IgD-negative memory B cell (primary cell): ENCODE results near the gene NEU3. TPM values are rescaled to one million over a fixed set of nuclear protein-coding genes. Genes with fewer than 3 reads are reported as not detected.

ENCODE experiments used
- H3K27ac Mint-ChIP-seq, 3 donors: one replicate each; pipeline ENCODE4 v1.8.0; 2020 to 2022; ENCODE audit warnings: mild to moderate bottlenecking in 3 of 3, mixed read lengths in 3 of 3, moderate library complexity in 1 of 3
- H3K27me3 Mint-ChIP-seq: one replicate; pipeline ENCODE4 v1.8.0; 2021; ENCODE audit warnings: mixed read lengths
- H3K36me3 Mint-ChIP-seq: one replicate; pipeline ENCODE4 v1.8.0; 2020; ENCODE audit warnings: mild to moderate bottlenecking, mixed read lengths
- H3K4me1 Mint-ChIP-seq, 3 donors: one replicate each; pipeline ENCODE4 v1.8.0; 2020 to 2022; ENCODE audit warnings: mixed read lengths in 3 of 3, mild to moderate bottlenecking in 1 of 3
- H3K4me3 Mint-ChIP-seq, 4 donors: one replicate each; pipeline ENCODE4 v1.8.0; 2020 to 2022; ENCODE audit warnings: mild to moderate bottlenecking in 4 of 4, mixed read lengths in 4 of 4, moderate library complexity in 3 of 4
- H3K9me3 Mint-ChIP-seq, 3 donors: one replicate each; pipeline ENCODE4 v1.8.0; 2020 to 2021; ENCODE audit warnings: mixed read lengths in 3 of 3, mild to moderate bottlenecking in 1 of 3
- polyA plus RNA-seq: library from polyadenylated mRNA; unstranded; fragments of 300-500 nt; fragmentation: Illumina TruSeq; gene quantifications from one replicate; pipeline ENCODE4 v1.2.3, GENCODE V29; 2021

The NEU3 gene, protein sequence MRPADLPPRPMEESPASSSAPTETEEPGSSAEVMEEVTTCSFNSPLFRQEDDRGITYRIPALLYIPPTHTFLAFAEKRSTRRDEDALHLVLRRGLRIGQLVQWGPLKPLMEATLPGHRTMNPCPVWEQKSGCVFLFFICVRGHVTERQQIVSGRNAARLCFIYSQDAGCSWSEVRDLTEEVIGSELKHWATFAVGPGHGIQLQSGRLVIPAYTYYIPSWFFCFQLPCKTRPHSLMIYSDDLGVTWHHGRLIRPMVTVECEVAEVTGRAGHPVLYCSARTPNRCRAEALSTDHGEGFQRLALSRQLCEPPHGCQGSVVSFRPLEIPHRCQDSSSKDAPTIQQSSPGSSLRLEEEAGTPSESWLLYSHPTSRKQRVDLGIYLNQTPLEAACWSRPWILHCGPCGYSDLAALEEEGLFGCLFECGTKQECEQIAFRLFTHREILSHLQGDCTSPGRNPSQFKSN
- 0.89 TPM for polyA plus RNA-seq

DNA sequence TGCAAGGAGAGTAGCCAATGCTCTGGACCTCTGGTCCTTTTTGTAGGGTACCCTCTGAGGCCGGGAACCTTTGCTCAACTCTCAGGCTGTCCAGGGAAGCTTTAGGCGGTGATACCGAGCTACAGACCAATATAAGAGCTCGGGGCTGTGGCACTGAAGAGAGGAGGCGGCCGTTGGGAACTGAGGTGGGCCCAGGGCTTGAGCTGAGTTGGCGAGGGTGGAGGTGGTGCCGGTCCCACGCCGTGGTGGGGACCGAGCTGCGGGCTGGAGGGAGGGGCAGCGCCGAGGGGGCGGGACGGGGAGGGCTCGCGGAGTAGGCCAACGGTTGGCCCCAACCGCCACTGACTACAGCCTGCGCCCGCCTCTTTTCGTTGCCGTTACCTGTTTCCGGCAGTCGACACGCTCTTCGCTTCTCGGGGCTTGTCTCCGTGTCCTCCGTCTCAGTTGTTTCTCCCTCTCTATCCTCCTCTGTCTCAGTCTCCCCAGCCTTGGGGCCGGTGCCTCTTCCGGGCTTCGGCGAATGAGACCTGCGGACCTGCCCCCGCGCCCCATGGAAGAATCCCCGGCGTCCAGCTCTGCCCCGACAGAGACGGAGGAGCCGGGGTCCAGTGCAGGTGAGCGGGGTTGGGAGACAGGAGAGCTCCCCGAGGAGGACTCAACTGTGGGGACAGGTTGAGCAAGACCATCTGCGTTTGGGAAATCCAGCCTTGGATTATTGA, at the start of gene NEU3:
Gene NEU3 (plus strand): TSS at position 393 of the 719 bp plus-strand sequence. CDS start 128 bp downstream, at position 521.
- H3K27ac Mint-ChIP-seq, result peak within 1 kb of the TSS; percentile 84 to 88 (median 88)
- peaks cover 18 to 38% (median 33%) of the 10 kb centered on the region in 3 donors for H3K4me1 Mint-ChIP-seq
- H3K4me3 Mint-ChIP-seq, result peak within 1 kb of the TSS; percentile 94 to 99 (median 96)
- H3K36me3 Mint-ChIP-seq, result peaks cover 1% of the 10 kb centered on the region
- no peaks in the 10 kb centered on the region for H3K9me3 Mint-ChIP-seq
- H3K27me3 Mint-ChIP-seq, result no peaks in the 10 kb centered on the region

DNA sequence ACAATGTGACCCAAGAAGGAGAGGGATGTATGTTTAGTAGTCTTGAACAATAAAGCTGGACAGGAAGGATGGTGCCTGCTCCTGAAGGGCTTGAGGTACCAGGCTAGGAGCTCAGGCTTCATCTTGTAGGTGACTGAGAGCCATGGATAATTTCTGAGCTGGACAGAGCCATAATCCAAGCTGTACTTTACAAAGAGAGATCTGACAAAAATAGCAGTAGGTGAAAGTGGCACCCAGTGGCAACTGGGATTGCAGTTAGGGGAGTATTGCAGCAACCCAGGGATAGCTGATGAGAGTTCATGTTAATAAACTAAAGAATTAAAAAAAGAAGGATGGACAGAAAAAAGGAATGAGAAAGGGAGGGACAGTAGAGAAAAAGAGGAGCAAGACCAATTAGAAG, 47.2 kb upstream of the NEU3 start:
- Mint-ChIP-seq H3K27me3 (peaks cover 1% of the 10 kb centered on the region), H3K4me3 (no peak overlapping the region), H3K9me3 (no peaks in the 10 kb centered on the region), H3K36me3 (peaks cover 9% of the 10 kb centered on the region), H3K4me1 (peaks cover 0 to 23% (median 5%) of the 10 kb centered on the region in 3 donors), H3K27ac (no peak overlapping the region)

DNA sequence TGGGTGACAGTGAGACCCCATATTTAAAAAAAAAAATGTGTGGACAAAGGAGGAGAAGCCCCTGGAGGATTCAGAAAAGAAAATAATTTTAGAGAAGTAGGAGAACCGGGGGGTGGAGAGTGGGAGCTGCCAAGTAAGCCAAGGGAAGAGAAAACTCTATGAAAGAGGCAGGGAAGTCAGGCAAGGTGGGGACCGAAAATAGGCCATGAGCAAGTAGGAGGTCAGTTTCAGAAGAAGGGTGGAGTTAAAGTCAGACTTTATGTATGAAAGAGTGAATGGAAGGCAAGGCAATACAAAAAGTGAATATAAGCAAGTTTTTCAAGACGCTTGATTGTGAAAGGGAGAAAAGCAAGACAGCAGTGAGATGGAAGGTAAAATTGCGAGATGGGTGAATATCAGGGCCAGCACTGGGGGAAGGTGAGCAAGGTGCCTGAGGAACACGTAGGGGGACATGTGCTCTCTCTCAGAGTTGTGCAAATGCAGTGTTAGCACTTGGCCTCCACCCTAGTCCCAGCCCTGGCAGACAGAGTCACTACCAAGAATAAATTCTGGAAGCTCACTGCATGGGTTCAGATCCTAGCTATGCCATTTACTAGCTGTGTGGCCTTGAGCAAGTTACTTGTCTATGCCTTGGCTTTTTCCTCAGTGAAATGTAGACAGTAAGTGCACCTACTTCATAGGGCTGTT, 46.5 kb upstream of the NEU3 start:
- Mint-ChIP-seq H3K27ac (no peak overlapping the region), H3K4me3 (peak overlapping the region in 1 of 4 donors; percentile 15), H3K36me3 (peaks cover 9% of the 10 kb centered on the region), H3K9me3 (no peaks in the 10 kb centered on the region), H3K4me1 (peaks cover 0 to 26% (median 7%) of the 10 kb centered on the region in 3 donors), H3K27me3 (peaks cover 1% of the 10 kb centered on the region)

DNA sequence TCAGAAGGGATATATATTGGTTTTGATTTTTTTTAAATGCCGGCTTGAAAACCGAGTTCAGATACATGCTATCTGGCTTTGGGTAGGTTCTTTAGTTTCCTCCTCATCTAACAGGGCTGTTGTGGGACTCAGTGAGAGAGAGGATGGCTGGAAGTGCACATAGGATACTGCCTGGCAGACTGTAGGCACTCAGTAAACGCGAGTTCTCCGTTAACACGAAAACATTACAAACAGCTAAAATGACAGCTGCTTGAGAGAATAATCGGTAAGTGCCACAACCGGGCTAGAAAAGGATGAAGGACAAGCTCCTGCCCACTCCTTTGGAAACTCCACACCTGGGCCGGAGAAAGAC, 40.2 kb upstream of the NEU3 start:
- Mint-ChIP-seq H3K27ac (peak overlapping the region; percentile 95 to 99 (median 98)), H3K36me3 (peaks cover 4% of the 10 kb centered on the region), H3K4me1 (peaks cover 32 to 47% (median 39%) of the 10 kb centered on the region in 3 donors), H3K27me3 (no peaks in the 10 kb centered on the region), H3K4me3 (peak overlapping the region; percentile 95 to 98 (median 97)), H3K9me3 (no peaks in the 10 kb centered on the region)

DNA sequence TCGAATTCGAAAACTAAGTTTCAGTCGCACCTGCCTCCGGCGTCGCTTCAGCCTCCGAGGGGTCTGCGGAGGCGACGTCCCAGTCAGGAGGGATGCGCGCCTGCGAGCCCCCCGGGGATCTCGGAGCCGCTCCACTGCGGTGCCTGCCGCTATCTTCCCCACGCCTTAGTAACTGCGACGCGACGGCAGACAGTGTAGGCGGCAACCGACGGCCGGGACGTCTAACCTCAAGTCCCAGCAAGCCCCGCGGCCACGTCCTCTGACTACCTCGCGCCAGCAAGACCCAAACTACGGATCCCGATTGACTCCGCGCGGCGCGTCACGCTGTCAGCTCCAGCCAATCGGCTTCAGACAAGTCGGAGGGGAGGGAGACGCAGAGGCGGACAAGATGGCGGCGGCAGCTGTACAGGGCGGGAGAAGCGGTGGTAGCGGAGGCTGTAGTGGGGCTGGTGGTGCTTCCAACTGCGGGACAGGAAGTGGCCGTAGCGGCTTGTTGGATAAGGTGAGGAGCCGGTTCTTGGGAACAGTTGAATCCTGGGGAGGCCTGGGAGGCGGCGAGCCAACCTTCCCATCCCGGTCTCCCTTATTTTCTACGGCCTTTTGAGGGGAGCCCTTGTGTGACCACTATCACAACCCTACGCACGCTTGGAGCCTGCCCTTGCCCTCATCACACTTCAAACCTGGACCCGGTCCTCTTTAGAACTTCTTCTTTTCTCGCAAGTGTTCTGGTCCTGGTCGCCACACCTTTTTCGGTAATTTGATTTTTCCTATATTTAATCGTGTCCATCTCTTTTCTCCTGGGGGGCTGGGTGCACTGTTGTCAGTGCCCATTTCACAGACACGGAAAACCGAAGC, 39.6 kb upstream of the NEU3 start, which contains the start of the genes SPCS2 and XRRA1:
Gene SPCS2 (plus strand): TSS at position 369 of the 855 bp plus-strand sequence. CDS start 20 bp downstream, at position 389.
Gene XRRA1 (minus strand): TSS at position 194 of the 855 bp plus-strand sequence. CDS start 8,213 bp downstream, outside the sequence.
- H3K36me3 Mint-ChIP-seq, result peaks cover 4% of the 10 kb centered on the region
- H3K9me3 Mint-ChIP-seq, result no peaks in the 10 kb centered on the region
- no peaks in the 10 kb centered on the region for H3K27me3 Mint-ChIP-seq
- peaks cover 36 to 50% (median 45%) of the 10 kb centered on the region in 3 donors for H3K4me1 Mint-ChIP-seq
- peak within 1 kb of the TSS; percentile 95 to 98 (median 97) for H3K4me3 Mint-ChIP-seq
- peak within 1 kb of the TSS; percentile 95 to 99 (median 98) for H3K27ac Mint-ChIP-seq

DNA sequence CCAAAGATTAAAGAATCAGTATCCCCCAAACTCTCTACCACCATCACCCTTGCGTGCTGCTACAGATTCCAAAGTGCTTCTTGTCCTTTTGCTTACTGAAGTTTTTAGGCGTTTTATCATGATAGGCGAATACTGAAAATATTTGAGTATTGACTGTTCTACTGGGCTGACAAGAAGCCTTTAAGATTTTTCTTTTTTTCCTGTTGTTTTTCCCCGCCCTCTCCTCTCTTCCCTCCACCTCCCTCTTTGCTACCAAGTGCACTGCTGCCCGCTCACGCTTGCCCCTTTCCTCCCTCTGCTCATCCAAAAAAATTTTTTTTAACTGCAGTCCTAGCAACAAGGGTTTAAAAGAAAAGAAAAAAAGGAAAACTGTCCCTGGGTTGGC, 39.0 kb upstream of the NEU3 start:
- Mint-ChIP-seq H3K36me3 (peaks cover 5% of the 10 kb centered on the region), H3K27ac (peak overlapping the region; percentile 95 to 99 (median 98)), H3K4me3 (peak overlapping the region; percentile 95 to 98 (median 97)), H3K4me1 (peaks cover 42 to 56% (median 50%) of the 10 kb centered on the region in 3 donors), H3K9me3 (no peaks in the 10 kb centered on the region), H3K27me3 (no peaks in the 10 kb centered on the region)

DNA sequence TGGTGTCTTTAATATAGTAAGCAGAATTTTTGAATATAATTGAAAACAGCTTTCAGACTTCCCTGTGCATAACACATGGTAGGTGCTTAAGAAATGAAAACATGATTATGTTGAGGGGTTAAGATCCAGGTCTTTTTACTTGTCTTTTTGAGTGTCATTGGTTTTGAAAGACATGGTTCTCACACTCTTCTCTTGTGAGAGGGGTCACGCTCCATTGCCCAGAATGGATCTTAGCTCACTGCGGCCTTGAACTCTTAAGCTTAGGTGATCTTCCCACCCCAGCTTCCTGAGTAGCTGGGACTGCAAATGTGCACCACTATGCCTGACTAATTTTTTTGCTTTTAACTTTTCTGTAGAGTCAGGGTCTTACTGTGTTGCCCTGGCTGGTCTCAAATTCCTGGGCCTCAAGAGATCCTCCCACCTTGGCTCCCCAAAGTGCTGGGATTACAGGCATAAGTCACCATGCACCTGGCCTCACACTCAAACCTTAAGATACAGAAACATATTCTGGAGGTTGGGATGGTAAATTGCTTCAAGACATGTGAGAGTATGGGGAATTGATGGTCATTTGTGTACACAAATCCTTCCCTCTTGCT, 38.3 kb upstream of the NEU3 start:
- H3K27ac Mint-ChIP-seq, result peak overlapping the region; percentile 95 to 99 (median 98)
- H3K4me1 Mint-ChIP-seq, result peaks cover 49 to 59% (median 55%) of the 10 kb centered on the region in 3 donors
- H3K4me3 Mint-ChIP-seq, result peak overlapping the region; percentile 95 to 98 (median 97)
- H3K36me3 Mint-ChIP-seq, result peaks cover 9% of the 10 kb centered on the region
- H3K27me3 Mint-ChIP-seq, result no peaks in the 10 kb centered on the region
- no peaks in the 10 kb centered on the region for H3K9me3 Mint-ChIP-seq

DNA sequence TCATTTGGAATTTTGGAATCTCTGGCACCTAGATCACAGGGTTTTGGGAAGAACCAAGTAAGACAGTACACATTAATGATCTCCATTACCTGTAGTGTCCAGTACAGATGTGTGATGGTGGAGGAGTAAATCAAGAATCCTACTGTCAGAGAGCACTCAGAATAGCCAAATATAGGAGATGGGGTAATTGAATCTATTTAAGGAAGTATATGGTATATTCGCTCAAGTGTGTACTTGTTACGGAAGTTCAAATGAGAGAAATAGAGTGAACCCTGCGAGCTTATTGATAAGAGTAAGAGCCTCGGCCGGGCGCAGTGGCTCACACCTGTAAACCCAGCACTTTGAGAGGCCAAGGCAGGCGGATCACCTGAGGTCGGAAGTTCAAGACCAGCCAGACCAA, 37.5 kb upstream of the NEU3 start:
- H3K27me3 Mint-ChIP-seq, result no peaks in the 10 kb centered on the region
- H3K36me3 Mint-ChIP-seq, result peaks cover 10% of the 10 kb centered on the region
- H3K9me3 Mint-ChIP-seq, result no peaks in the 10 kb centered on the region
- peaks cover 53 to 61% (median 60%) of the 10 kb centered on the region in 3 donors for H3K4me1 Mint-ChIP-seq
- peak overlapping the region; percentile 95 to 98 (median 97) for H3K4me3 Mint-ChIP-seq
- H3K27ac Mint-ChIP-seq, result peak overlapping the region; percentile 95 to 99 (median 98)

DNA sequence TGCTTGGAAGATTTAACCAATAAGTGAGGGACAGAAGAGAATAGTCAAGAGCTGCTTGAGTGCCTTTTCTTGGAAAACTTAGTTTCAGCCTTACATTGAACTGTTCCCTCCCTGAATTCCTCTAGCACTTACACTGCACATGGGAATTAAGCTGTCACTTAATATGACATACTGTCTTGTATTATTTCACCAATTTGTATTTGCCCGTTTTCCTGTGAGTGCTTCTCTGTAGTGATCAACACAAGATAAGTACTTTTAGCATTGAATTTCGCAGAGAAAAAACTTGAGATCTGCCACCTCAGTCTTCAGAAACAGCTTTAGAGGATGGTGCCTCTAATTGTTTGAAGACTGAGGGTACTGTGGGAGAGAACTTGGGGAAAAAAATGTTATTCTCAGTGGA, 36.0 kb upstream of the NEU3 start:
- Mint-ChIP-seq H3K9me3 (no peaks in the 10 kb centered on the region), H3K36me3 (peaks cover 16% of the 10 kb centered on the region), H3K4me3 (peak overlapping the region in 3 of 4 donors; percentile 48 to 79 (median 76)), H3K27me3 (no peaks in the 10 kb centered on the region), H3K27ac (peak overlapping the region in 2 of 3 donors; percentile 71 to 84), H3K4me1 (peaks cover 63 to 68% (median 66%) of the 10 kb centered on the region in 3 donors)

- H3K27me3 Mint-ChIP-seq, result no peaks in the 10 kb centered on the region
- H3K36me3 Mint-ChIP-seq, result peaks cover 16% of the 10 kb centered on the region
- H3K9me3 Mint-ChIP-seq, result no peaks in the 10 kb centered on the region
- H3K4me3 Mint-ChIP-seq, result peak overlapping the region; percentile 71 to 92 (median 79)
- peaks cover 67 to 74% (median 68%) of the 10 kb centered on the region in 3 donors for H3K4me1 Mint-ChIP-seq
- peak overlapping the region; percentile 71 to 84 (median 80) for H3K27ac Mint-ChIP-seq
Measured at GRCh38 chr11:74953451-74953850, 35.3 kb upstream of the NEU3 start.

DNA sequence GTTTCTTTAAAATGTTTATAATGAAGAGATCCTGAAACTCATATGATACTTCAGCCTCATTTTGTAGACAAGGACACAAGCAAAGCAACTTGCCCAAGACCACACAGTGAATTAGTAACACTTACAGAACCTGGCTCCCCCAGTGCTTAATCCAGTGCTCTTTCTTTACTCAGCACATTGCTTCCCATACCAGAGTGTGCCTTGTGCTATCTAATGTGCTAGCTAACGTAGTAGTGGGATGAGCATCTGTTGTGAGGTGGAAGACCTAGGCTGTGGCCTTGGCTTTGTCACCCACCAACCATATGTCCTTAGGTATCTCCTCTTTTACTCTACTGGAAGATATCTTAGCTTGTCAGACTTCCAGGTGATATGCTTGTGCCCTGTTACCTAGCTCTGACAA, 34.5 kb upstream of the NEU3 start:
- H3K9me3 Mint-ChIP-seq, result no peaks in the 10 kb centered on the region
- H3K27ac Mint-ChIP-seq, result peak overlapping the region; percentile 71 to 84 (median 80)
- H3K36me3 Mint-ChIP-seq, result peaks cover 16% of the 10 kb centered on the region
- H3K4me3 Mint-ChIP-seq, result peak overlapping the region; percentile 58 to 92 (median 72)
- no peaks in the 10 kb centered on the region for H3K27me3 Mint-ChIP-seq
- H3K4me1 Mint-ChIP-seq, result peaks cover 68 to 76% (median 75%) of the 10 kb centered on the region in 3 donors

DNA sequence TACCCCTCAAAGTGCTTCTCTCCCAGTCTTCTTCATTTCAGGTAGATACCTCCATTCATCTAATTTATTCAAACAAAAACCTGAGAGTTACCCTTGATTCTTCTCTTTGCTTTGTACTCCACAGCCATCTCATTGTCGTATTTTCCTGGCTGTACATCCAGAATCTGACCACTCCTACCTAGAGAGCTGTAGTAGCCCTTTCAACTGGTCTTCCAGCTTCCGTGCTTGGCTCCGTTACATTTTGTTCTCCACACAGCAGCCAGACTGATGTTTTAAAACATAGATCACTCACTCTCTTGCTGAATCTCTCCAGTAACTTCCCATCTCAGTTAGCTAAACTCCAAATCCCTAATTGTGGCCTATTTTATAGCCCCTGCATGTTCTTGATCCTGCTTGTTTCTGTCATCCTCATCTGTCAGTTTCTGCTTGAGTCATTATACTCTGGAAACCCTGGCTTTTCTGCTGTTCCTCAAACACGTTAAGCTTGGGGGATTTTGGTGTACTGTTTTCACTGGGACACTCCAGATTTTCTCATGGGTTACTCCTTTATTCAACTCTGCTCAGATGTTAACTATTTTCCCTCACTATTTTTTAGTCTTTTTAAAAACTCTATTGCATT, 32.2 kb upstream of the NEU3 start:
- peak overlapping the region in 2 of 3 donors; percentile 11 to 47 for H3K27ac Mint-ChIP-seq
- no peaks in the 10 kb centered on the region for H3K27me3 Mint-ChIP-seq
- H3K4me3 Mint-ChIP-seq, result peak overlapping the region in 2 of 4 donors; percentile 7 to 28
- no peaks in the 10 kb centered on the region for H3K9me3 Mint-ChIP-seq
- H3K4me1 Mint-ChIP-seq, result peaks cover 57 to 70% (median 64%) of the 10 kb centered on the region in 3 donors
- peaks cover 13% of the 10 kb centered on the region for H3K36me3 Mint-ChIP-seq
